EL (cell line): ENCODE measurements around the gene PKN2.

Experiments used
- DNase-seq: peaks from one replicate; pipeline ENCODE4 v3.0.0-alpha.2; 2016

The PKN2 gene

DNA sequence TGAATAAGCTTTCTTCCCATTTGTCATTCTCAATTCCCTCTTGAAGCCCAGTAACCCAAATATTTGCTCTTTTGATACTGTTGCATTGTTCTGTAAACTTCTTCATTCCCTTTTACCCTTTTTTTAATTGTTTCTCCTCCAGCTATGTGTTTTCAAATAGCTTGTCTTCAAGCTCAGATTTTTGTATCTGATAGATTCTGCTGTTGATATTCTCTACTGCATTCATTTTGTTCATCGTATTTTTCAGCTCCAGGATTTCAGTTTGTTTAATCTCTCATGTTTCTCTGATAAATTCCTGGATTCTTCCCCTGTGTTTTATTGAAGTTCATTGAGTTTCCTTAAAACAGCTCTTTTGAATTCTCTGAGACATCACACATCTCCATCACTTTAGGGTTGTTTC lies 51.8 kb downstream of the PKN2 start:
- DNase-seq = no peak

DNA sequence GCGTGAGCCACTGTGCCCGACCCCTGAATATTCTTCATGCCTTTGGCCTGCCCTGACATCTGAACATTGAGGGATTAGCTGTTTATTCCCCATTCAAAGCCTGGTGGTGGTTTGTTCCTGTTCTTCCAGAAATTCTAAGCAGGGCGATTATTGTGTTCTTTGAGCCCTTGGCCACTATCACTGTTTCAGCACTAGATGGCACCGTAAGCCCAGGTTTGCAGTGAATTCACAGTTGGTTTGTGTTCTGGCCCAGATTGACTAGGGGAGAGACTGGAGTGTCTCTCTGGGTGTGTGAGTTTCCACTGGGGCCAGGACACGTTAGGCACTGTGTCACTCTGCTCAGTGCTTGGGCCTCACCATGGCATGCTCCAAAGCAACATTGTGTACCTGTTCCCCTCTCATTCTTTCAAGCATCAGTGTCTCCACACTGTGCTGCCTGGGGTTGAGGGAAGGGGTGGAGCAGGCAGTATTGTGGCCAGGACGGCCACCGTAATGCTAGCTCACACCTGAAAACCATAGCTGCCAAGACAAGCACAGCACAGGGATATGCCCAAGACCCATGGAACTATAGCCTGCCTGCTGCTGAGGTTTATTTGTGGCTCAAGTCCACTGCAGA lies 52.7 kb downstream of the PKN2 start:
- peak; percentile 66 for DNase-seq

DNA sequence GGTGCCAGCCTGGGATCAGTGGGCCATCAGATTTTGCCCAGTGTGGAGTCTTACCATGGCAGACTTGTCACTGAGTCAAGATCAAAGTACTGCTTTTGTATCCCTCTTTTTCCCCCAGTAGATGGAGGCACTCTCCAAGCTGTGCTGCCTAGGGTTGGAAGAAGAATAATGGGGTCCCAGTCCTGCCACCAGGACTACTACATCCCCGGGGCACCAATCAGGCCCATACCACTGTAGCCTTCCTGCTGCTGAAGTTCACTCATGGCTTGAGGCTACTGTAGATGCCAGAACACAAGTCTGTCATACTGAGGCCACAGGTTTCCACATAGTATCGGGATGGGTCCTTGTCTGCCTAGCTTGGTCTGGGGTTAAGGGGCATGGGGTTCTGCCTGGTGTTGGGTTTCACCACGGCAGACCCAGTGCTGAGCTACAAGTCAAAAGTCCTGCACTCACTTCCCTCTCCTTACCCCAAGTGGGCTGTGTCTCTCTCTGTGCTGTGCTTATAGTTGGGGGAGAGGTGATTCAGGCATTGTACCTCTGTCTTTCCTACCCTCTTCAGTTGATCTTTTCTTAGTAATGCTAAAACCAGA lies 53.4 kb downstream of the PKN2 start:
- no peak for DNase-seq

DNA sequence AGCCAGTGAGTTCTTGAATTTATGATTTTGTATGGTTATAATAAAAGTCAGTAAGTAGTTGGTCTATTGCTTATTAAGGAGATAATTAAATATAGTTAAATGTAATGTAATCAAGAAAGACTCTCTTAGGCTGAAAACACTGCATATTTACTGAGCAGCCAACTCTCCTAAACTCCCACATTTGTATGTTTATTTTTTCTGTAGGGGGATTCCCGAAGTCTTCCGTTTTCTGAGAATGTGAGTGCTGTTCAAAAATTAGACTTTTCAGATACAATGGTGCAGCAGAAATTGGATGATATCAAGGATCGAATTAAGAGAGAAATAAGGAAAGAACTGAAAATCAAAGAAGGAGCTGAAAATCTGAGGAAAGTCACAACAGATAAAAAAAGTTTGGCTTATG lies 56.7 kb downstream of the PKN2 start:
- no peak for DNase-seq

DNA sequence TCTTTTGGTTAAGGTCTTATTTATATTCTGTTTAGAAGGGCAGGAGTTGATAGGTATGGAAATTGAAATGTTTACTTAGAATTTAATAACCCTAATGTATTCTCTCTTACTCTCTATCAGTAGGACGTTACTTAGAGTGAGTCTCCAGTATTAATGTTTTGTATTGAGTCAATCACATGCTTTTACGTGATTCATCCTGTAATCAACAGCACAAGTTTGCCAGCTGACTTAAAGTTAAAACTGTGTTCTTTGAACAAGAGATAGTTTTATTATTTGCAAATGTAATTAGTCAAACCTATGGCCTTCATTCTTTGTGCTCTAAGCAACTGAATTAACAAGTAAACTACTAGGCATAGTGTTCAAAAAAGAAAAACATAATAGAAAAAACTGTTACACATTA lies 57.3 kb downstream of the PKN2 start:
- DNase-seq = peak; percentile 54

DNA sequence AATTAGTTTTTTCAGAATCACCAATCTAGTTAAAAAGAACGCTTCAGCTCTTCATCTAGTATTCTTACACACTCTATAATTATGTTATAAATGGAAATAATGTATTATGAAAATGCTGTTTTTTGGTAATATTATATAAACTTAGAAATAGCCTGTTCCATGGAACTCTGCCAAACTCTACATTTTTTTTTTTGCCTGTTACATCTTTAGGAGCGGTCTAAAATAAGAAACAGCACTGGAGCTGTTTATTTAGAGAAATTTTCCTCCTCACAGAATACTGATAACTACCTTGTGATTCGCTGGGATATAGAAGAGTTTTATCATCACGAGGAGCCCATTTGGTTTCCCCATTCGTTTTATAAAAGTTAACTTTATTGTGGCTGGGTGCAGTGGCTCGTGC lies 58.5 kb downstream of the PKN2 start:
- no peak for DNase-seq

DNA sequence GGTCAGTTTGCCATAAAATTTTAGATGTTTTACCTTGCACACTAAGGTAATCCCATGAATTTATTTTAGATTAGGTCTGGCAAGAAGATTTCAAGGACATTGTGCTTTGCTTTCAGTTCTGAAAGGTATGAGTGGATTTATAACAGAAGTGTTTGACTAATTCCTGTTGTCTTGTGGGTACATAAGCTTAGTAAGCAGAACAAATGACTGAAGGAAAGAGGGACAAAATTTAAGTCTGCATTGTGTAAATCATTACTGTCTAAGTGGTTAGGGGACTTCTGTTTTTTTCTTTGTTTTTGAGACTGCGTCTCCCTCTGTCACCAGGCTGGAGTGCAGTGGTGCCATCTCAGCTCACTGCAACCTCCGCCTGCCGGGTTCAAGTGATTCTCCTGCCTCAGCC lies 60.1 kb downstream of the PKN2 start:
- DNase-seq = no peak

DNA sequence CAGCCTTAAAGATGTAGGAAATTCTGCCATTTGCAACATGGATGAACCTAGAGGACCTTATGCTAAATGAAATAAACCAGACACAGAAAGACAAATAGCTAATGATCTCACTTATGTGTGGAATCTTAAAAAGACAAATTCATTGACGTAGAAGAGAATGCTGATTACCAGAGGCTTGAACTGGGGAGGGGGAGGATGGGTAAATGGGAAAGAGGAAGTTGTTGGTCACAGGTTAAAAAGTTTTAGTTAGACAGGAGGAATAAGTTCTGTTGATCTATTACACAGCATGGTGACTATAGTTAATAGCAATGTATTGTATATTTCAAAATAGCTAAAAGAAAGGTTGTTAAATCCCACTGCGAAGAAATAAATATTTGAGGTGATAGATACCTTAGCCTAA lies 62.8 kb downstream of the PKN2 start:
- DNase-seq = no peak

DNA sequence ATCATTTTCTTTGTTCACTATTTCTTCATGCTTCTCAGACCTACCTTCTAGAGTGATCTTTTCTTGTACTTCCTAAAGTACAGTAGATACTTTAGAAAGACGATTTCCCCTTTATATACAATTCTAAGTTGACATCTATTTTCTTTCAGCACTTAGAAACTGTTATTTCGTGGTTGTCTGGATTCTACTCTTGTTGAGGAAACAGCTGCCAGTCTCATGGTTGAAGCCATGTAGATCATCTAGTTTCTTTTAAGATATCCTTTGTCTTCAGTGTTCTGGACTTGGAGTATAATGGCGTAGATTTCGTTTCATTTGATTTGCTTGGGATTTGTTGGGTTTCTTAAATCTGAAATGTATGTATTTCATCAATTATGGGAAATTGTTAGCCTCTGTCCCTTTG lies 67.6 kb downstream of the PKN2 start:
- DNase-seq = no peak

DNA sequence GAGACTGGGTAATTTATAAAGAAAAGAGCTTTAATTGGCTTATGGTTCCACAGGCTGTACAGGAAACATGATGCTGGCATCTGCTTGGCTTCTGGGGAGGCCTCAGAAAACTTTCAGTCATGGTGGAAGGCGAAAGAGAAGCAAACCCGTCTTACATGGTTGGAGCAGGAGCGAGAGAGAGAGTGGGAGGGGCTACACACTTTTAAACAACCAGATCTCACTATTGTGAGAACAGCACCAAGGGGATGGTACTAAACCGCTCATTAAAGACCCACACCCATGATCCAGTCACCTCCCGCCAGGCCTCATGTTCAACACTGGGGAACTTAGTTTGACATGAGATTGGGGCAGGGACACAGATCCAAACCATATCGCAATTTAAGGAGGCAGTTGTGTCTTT lies 69.4 kb downstream of the PKN2 start:
- no peak for DNase-seq

DNA sequence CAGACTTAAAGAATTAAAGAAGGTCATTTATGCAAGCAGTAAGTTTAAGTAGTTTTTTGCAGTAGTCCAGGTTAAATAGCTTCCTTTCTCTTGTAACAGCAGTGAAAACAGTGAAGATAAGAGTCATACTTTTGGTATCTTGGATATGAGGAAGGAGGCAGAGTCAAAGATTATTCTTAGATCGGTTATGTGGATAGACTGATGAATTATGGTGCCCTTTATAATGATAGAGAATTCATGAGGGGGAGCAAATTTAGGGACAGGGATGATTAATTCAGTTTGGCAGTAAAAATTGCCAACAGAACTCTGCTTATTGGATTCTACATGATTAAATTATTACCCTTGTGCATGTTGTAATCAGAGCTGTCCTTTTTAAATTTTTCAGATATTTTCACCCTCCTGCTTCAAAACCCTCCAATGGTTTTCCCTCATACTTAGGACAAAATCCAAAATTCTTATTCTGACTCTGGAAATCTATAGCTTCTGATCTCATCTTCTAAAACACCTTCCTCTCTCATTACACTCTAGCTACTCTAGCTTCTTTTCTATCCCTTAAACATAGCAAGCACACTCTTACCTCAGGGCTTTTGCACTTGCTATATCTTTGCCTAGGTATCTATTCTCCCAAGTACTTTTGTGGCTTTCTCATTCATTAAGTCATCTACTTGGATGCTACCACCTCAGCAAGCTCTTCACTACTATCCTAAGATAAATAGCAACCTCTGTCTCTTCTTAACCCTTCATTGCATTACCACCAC lies 79.8 kb downstream of the PKN2 start:
- DNase-seq = peak; percentile 75

DNA sequence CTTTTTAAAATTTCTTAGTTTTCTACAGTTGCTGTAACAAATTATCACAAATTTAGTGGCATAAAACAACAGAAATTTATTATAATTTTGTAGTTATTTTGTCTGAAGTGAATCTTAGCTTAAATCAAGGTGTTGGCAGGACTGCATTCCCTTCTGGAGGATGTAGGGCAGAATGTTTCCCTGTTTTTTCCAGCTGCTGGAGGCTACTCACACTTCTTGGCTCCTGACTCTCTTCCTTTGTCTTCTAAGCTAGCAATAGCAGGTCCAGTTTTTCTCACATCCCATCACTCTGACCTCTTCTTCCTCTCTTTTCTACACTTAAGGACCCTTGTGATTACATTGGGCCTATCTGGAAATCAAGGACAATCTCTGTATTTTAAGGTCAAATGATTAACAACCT lies 84.1 kb downstream of the PKN2 start:
- DNase-seq = no peak

DNA sequence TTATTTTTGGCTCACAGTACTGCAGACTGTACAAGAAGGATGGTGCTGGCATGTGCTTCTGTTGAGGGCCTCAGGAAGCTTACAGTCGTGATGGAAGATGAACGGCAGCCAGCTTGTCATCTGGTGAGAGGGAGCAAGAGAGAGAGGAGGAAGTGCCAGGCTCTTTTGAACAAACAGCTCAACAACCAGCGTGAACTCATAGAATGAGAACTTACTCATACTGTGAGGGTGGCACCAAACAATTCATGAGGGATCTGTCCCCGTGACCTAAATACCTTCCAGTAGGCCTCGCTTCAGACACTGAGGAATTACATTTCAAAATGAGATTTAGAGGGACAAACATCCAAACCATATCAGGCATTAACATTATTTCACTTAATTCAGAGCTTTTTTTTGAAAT lies 84.7 kb downstream of the PKN2 start:
- peak; percentile 3 for DNase-seq

DNA sequence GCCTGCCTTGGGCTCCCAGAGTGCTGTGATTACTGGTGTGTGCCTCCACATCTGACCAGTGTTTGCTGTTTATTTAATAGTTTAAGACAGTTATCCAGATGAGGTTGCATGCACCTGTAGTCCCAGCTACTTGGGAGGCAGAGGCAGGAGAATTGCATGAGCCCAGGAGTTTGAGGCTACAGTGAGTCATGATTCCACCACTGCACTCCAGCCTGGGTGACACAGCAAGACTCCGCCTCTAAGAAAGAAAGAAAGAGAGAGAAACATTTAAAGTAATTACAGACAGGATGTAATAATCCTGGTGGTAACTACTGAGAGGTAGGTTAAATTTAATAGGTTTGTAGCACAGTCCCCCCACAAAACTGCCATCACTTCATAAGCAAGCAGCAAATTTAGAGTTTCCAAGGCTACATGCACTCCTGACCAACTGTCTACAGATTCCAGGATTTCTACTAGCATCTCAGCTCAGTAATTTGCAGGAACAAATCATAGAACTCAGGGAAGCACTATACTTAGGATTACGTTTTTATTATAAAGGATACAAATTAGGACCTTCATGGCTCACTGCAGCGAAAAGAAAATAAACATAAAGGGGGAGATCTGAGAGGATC lies 89.6 kb downstream of the PKN2 start:
- peak; percentile 74 for DNase-seq

DNA sequence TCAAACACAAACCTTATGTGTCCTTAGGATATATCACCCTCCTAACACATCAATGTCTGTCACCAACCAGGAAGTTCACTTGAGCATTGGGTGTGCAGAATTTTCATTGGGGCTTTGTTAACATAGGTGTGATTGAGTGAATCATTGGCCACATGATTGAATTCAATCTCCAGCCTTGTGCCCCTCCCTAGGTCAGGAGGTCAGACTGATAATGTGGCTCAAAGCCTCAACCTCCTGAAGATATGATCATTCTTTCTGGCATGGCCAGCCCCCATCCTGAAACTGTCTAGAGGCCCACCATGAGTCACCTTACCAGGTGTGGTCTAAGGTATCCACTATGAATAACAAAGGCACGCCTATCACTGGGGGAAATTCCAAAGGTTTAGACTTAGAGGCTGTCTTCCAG lies 90.1 kb downstream of the PKN2 start:
- DNase-seq = peak; percentile 1

DNA sequence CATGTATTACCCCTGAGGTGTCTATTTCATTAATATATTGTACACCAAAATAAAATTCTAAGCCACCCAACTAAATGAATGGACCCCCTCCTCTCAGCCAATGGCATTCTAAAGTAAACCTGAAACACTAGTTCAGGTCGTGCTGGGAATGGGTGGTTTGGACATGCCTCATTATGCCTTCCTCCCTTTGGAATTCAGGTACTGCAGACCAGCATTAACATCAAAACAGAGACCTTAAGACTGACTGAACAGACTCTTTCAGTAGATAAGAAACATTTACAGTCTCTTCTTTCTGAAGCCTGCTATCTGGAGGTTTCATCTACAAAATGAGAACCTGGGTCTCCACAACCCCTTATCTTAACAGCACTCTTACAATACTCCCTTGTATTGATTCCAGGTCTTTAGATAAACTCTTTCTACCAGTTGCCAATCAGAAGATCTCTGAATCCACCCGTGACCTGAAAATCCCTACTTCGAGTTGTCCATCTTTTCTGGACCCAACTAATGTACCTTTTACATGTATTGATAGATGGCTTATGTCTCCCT lies 93.6 kb downstream of the PKN2 start:
- no peak for DNase-seq

DNA sequence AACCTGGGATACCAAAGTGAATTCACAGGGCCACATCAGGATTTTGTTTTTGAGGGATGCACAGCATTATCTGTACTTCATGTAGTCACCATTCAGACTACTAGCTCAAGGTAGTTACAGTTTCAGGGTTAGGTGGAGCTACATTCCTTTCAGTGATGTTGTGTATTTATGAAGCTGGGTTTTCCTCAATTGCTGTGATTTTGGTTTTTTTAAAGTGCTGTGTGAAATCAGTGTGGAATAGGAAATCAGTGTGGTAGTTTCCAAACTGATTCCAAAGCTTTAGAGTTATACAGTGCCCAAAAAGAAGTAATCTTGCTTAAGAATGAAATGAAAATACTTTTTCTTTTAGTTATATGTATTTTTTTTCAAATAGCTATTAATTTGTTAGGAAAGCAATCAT lies 95.8 kb downstream of the PKN2 start:
- DNase-seq = no peak

DNA sequence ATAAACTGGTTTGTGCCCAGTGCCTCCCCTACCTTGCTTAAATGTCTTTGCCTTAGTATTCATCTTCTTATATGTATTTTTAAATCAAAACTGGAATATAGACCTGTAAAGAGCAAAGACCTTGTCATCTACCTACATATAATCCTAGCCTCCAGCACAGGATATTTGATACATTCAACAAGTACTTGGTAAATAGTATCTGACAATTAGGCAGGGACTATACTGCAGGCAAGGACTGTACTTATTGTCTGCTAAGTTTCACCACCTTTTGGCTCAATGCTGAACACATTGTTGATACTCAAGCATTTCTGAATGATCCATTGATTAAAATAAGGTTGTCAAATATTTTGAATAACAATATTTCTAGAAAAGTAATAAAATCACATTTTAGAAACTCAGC lies 96.4 kb downstream of the PKN2 start:
- no peak for DNase-seq

DNA sequence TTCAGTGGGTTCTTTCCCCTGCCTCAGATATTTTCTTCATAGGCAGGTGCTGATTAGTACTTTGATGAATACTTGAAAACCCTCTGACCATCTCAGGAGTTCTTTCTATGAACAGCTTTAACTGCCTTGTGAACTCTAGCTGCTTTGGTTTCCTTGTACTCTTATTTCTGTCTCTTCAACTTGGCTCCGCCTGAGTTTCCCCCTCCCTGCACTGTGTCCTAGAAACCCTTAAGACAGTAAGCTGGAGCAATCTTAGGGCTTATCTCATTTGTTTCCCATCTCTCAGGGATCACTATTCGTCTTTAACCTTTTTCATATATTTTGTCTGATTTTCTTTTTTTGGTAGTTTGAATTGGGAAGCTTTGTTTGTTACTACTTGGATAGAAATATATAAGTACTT lies 99.1 kb downstream of the PKN2 start:
- DNase-seq = no peak

DNA sequence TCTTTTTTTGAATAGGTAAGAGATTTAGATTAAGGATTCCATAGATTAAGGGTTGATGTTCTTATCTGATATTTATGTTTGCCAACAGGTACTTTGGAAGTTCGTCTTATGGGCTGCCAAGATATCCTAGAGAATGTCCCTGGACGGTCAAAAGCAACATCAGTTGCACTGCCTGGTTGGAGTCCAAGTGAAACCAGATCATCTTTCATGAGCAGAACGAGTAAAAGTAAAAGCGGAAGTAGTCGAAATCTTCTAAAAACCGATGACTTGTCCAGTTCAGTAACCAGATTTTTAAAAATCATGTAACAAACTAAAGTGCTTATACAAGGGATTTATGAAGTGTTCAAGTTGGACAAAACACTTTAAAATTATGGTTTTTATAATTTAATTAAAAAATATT lies 100.5 kb downstream of the PKN2 start:
- no peak for DNase-seq

DNA sequence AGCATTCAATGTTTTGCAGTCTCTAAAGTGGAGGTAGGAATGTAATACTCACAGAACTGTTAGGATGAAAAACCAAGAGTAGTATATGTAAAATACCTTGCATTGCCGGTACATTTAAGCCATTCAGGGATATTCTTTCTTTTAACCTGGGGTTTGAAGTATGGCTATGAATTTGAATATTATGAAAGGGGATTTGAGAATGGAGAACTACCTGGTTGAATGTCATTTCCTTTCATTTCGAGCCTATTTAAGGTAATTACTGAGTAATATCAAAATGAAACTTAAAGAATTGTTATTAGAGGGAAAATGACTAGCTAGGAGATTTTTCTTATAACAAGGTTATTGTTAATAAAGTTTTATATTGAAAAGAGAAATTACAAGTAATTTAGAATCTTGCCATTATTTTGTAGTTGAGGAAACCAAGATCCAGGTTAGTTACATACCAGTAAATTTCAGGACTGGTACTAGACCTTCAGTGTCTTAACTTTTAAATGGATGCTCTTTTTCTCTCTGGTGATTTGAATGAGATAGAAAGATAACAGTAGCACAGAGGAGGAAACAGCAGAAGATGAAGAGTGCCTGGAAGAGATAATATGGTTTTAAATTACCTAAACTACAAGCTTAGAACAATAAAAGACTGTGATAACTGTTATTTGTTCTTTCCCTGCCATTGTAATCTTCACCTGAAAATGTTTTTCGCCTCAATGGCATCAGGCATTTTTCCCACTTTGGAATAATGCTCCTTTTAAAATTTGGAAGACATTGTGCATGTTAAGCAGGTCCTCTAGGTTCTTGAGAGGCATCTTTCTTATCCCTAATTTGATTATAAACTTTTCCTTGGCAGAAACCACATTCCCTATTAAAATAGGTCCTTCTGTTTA lies 103.2 kb downstream of the PKN2 start:
- no peak for DNase-seq

DNA sequence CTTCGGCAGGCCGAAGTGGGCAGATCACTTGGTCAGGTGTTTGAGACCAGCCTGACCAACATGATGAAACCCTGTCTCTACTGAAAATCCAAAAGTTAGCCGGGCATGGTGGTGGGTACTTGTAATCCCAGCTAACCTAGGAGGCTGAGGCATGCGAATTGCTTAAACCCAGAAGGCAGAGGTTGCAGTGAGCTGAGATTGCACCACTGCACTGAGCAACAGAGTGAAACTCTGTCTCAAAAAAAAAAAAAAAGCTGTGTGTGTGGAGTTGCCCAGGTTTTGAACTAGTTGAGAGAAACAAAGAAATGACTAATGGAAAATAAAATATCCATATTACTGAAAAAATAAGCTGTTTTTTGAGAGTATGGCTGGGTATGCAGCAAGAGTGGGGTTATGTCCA lies 107.1 kb downstream of the PKN2 start:
- DNase-seq = no peak

DNA sequence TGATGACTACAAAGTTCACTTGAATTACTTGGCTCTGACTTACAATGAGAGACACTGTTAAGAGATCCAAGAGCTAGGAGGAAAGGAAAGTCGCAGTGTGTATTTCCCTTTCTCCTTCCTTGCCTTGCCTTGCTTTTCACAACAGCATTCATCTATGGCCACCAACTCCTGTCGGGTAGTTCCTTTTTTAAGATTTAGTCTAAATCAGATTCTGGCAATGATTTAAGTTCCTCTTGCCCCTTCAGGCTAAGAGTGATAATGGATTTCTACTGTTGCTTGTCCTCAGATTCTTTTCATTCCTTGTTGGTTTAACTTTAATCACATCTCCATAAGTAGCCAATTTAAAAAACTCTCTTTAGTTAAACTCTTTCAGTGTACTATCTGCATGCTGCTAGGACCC lies 115.4 kb downstream of the PKN2 start:
- no peak for DNase-seq
